Naive B cell (primary cell): ENCODE measurements around the gene COA6. TPM values are rescaled to one million over a fixed set of nuclear protein-coding genes. Genes with fewer than 3 reads are reported as not detected.
A peak's percentile ranks its signal among the peaks of the same experiment; 100 is the strongest.

Source experiments
- ATAC-seq, 2 donors: fragments of 150-1000 bp; cut with Tn5 transposase; 2 replicates each; pipeline ENCODE4 v1.10.0; 2021; ENCODE audit warnings: low read depth in 2 of 2, mild to moderate bottlenecking in 2 of 2, moderate library complexity in 2 of 2
- DNase-seq: peaks from one replicate; pipeline ENCODE4 v3.0.0; 2022
- H3K27ac Mint-ChIP-seq, 6 donors: one replicate each; pipeline ENCODE4 v1.8.0; 2020 to 2022; ENCODE audit warnings: mild to moderate bottlenecking in 6 of 6, mixed read lengths in 6 of 6, moderate library complexity in 5 of 6, inconsistent platforms in 2 of 6
- H3K27me3 Mint-ChIP-seq, 3 donors: one replicate each; pipeline ENCODE4 v1.8.0; 2021 to 2022; ENCODE audit warnings: mixed read lengths in 3 of 3, mild to moderate bottlenecking in 1 of 3
- H3K36me3 Mint-ChIP-seq, 2 donors: one replicate each; pipeline ENCODE4 v1.8.0; 2020 to 2022; ENCODE audit warnings: mixed read lengths in 2 of 2, inconsistent platforms in 1 of 2, mild to moderate bottlenecking in 1 of 2
- H3K4me1 Mint-ChIP-seq, 3 donors: one replicate each; pipeline ENCODE4 v1.8.0; 2020 to 2022; ENCODE audit warnings: mixed read lengths in 3 of 3, inconsistent platforms in 1 of 3, mild to moderate bottlenecking in 1 of 3, moderate library complexity in 1 of 3
- H3K4me3 Mint-ChIP-seq, 8 donors: one replicate each; pipeline ENCODE4 v1.8.0; 2020 to 2022; ENCODE audit warnings: mild to moderate bottlenecking in 8 of 8, mixed read lengths in 8 of 8, moderate library complexity in 8 of 8, inconsistent platforms in 2 of 8
- H3K9me3 Mint-ChIP-seq, 7 donors: one replicate each; pipeline ENCODE4 v1.8.0; 2020 to 2022; ENCODE audit warnings: mixed read lengths in 7 of 7, mild to moderate bottlenecking in 5 of 7, inconsistent platforms in 2 of 7, moderate library complexity in 1 of 7
- polyA plus RNA-seq, 6 donors: library from polyadenylated mRNA; unstranded; fragments of 300-500 nt; fragmentation: Illumina TruSeq; gene quantifications; one replicate each; pipeline ENCODE4 v1.2.3, GENCODE V29; 2021; ENCODE audit warnings: low read depth in 6 of 6

The COA6 gene, protein sequence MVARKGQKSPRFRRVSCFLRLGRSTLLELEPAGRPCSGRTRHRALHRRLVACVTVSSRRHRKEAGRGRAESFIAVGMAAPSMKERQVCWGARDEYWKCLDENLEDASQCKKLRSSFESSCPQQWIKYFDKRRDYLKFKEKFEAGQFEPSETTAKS
- 10 to 100 TPM; 25.2 to 32.8 (median 28.9) TPM for polyA plus RNA-seq

DNA sequence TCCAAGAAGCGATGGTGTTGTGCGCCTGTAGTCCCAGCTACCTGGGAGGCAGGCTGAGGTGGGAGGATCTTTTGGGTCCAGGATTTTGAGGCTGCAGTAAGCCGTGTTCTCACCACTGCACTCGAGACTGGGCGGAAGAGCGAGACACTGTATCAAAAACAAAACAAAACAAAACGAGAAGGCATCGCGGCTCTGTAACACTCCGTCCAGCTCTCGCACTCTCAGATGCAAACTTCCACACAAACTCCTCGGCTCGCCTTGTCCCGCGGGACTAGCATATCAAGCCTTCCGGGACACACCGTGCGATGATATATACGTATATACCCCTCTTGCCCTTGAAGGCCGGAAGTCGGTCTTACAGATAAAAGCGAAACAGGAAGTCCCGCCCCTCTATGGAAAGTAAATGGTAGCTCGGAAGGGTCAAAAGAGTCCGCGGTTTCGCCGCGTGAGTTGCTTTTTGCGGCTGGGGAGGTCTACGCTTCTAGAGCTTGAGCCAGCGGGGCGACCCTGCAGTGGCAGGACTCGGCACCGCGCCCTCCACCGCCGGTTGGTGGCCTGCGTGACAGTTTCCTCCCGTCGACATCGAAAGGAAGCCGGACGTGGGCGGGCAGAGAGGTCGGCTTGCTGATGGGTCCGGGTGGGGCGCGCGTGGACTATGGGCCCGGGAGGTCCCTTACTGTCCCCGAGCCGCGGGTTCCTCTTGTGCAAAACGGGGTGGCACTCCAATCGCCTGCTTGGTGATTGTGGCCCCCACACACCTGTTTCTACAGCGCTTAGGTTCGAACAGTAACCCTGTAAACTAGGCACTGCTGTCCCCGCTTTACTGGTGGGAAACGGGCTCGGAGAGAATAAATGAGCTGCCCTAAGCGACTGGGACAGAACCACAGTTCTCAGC lies at the start of gene COA6:
TSS of gene COA6 (plus strand) at position 393 of the 895 bp plus-strand sequence. CDS start at position 404, 11 bp downstream.
- peak; percentile 92 for DNase-seq
- Mint-ChIP-seq H3K4me1 (peaks cover 30 to 50% (median 39%) of the 10 kb centered on the region in 3 donors), H3K27me3 (peaks cover 0 to 2% (median 0%) of the 10 kb centered on the region in 3 donors), H3K4me3 (peak within 1 kb of the TSS; percentile 92 to 99 (median 98)), H3K27ac (peak within 1 kb of the TSS; percentile 96 to 100 (median 98)), H3K36me3 (peaks cover 21 to 23% of the 10 kb centered on the region in 2 donors), H3K9me3 (no peaks in the 10 kb centered on the region)
- ATAC-seq, result peak; percentile 83 to 84

DNA sequence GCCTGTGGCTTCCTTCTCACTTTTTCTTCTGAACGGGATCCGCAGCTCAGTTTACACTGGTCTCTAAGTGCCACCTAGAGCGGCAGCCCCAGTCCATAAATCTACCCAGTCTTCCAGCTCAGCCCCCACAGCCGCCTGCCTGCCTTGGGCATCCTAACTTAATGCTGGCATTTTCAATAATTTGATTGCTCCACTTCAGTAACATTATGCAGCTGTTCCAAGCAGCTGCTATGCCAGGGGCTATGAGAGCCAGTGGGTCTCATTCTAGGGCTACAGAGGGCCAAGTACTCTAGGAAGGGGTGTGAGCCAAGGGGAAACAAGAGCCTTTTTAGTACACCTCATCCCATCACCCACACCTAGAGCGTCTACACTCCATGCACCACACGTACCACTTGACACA lies 48.4 kb upstream of the COA6 start:
- H3K36me3 Mint-ChIP-seq, result no peaks in the 10 kb centered on the region
- H3K27me3 Mint-ChIP-seq, result peaks cover 31 to 43% (median 36%) of the 10 kb centered on the region in 3 donors
- DNase-seq, result no peak
- H3K9me3 Mint-ChIP-seq, result peaks cover 0 to 6% (median 2%) of the 10 kb centered on the region in 7 donors
- H3K27ac Mint-ChIP-seq, result peak overlapping the region in 2 of 6 donors; percentile 69 to 84
- H3K4me3 Mint-ChIP-seq, result peak overlapping the region in 1 of 8 donors; percentile 0
- peaks cover 17 to 35% (median 21%) of the 10 kb centered on the region in 3 donors for H3K4me1 Mint-ChIP-seq
- ATAC-seq, result no peak

DNA sequence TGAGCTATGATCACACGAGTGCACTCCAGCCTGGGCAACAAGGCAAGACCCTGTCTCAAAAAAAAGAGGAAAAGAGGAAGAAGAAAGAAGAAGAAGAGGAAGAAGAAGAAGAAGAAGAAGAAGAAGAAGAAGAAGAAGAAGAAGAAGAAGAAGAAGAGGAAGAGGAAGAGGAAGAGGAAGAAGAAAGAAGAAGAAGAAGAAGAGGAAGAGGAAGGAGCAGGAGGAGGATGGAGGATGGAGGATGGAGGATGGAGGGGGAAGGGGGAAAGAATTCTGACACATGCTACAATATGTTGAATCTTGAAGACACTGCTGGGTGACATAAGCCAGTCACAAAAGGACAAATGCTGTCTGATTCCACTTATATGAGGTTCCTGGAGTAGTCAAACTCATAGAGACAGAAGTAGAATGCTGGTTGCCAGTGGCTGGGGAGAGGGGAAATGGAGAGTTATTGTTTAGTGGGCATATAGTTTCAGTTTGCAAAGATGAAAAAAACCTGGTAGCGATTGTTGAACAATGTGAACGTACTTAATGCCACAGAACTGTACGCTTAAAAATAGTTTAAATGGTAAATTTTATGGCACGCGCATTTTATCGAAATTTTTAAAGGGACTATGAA lies 47.3 kb upstream of the COA6 start:
- ATAC-seq (peak; percentile 24 to 33), DNase-seq (no peak)

DNA sequence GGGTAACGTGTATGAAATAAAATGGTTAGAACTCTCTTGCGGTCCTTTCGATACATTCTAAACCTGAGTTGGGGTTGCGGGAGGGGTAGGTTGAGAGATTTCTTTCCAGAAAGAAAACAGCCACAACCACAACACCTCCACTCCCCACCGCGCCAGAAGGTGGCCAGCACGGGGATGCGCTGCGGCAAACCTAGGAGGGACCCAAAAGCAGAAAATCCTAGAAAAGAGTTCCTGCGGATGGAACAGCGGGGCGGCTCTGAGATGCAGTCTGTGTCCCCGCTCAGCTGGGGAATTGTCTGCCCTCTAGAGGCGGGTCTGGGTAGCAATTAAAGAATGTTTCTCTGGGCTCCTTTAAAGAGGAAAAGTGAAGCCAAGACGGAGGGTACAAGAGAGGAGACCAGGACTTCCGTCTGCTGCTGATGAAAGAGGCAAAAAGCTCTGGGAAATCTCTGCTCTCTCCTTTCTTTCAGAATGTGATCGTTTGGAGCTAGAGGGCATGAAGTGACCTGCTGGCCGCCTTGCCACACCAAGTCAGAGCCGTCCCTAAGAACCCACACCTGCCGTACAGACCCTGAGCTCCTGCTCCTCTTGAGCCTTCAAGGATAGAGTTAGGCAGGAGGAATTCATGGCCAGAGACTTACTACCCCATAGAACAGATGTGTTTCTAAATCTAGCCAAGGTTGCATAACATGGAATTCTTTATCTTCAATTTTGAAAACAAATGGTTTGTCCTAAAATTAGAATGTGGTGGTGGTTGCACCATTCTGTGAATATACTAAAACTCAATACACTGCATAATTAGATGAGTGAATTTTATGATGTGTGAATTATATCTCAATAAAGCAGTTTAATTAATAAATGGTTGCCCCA lies 46.5 kb upstream of the COA6 start:
- Mint-ChIP-seq H3K36me3 (peaks cover 0 to 6% of the 10 kb centered on the region in 2 donors), H3K4me1 (peaks cover 21 to 35% (median 31%) of the 10 kb centered on the region in 3 donors), H3K27ac (peak overlapping the region in 5 of 6 donors; percentile 20 to 91 (median 40)), H3K4me3 (peak overlapping the region; percentile 58 to 93 (median 85)), H3K27me3 (peaks cover 20 to 35% (median 26%) of the 10 kb centered on the region in 3 donors), H3K9me3 (peaks cover 0 to 6% (median 3%) of the 10 kb centered on the region in 7 donors)
- peak; percentile 75 to 79 for ATAC-seq
- peak; percentile 32 for DNase-seq

More for the DNA sequence above, 47.3 kb upstream of the COA6 start:
- H3K27me3 Mint-ChIP-seq, result peaks cover 24 to 36% (median 29%) of the 10 kb centered on the region in 3 donors
- H3K4me1 Mint-ChIP-seq, result peaks cover 21 to 40% (median 31%) of the 10 kb centered on the region in 3 donors
- H3K27ac Mint-ChIP-seq, result peak overlapping the region in 5 of 6 donors; percentile 20 to 91 (median 80)
- no peaks in the 10 kb centered on the region for H3K36me3 Mint-ChIP-seq
- peak overlapping the region; percentile 58 to 93 (median 85) for H3K4me3 Mint-ChIP-seq
- H3K9me3 Mint-ChIP-seq, result peaks cover 0 to 6% (median 3%) of the 10 kb centered on the region in 7 donors

DNA sequence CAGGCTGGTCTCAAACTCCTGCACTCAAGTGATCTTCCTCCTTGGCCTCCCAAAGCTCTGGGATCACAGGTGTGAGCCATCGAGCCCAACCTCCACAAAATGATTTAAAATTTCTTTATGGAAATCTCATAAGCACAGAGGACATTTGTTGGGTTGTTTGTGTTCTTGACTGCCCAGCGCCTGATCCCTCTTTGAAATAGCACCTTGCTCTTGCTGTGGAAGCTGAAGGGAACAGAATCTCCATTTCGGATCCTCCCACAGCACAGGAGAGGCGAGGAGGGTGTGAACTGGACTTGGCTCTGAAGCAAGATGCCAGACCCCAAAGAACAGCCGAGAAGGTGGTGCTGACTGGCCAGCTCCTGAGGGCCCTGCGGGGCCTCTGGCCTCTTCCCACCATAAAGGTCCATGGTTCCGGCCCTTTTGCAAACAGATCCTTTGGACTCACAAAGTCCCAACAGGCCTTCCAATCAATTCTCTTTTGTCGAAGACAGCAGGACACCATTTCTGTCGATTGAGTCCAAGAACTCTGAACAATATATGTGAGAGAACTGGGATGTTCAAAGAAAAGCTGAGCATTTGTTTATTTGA lies 45.6 kb upstream of the COA6 start:
- no peak overlapping the region for H3K27ac Mint-ChIP-seq
- no peak for DNase-seq
- no peak for ATAC-seq
- H3K27me3 Mint-ChIP-seq, result peaks cover 23 to 37% (median 28%) of the 10 kb centered on the region in 3 donors
- peaks cover 0 to 14% (median 4%) of the 10 kb centered on the region in 7 donors for H3K9me3 Mint-ChIP-seq
- peaks cover 0 to 16% of the 10 kb centered on the region in 2 donors for H3K36me3 Mint-ChIP-seq
- peaks cover 16 to 35% (median 31%) of the 10 kb centered on the region in 3 donors for H3K4me1 Mint-ChIP-seq
- H3K4me3 Mint-ChIP-seq, result no peak overlapping the region

DNA sequence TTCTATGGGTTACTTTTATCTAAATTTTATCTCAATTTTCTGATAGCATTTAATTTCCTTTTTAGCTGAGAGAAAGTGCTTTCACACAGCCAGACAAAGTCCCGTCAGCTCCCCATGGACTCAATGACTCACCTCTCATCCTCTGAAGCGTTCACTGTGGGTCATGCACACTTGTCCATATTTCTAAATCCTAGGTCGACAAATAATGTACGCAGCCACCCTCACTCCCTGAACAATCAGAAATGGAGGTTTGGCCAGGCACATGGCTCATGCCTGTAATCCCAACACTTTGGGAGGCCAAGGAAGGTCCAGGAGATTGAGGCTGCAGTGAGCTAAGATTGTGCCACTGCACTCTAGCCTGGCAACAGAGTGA lies 42.4 kb upstream of the COA6 start:
- DNase-seq (no peak), ATAC-seq (no peak)
- Mint-ChIP-seq H3K36me3 (peaks cover 0 to 24% of the 10 kb centered on the region in 2 donors), H3K4me3 (peak overlapping the region in 2 of 8 donors; percentile 4 to 40), H3K4me1 (peaks cover 14 to 23% (median 19%) of the 10 kb centered on the region in 3 donors), H3K9me3 (peaks cover 0 to 15% (median 10%) of the 10 kb centered on the region in 7 donors), H3K27me3 (peaks cover 13 to 30% (median 22%) of the 10 kb centered on the region in 3 donors), H3K27ac (peak overlapping the region in 1 of 6 donors; percentile 66)

DNA sequence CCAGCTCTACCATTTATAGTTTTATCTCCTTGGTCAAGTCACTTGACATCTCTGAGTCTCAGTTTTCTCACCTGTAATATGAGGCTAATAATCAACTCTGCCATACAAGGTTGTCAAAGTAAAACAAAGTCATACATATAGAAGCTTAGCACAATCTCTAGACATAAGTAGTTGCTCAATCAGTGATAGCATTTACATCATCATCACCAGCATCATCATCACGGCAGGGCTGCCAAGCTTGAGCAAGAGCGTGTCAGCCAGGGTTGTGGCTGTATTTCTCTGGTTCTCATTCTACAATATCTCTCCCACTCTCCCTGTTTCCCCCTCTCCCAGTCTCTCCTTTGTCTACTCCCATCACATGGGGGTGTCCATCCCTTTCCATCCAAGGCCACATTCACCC lies 41.7 kb upstream of the COA6 start:
- H3K36me3 Mint-ChIP-seq, result peaks cover 2 to 29% of the 10 kb centered on the region in 2 donors
- ATAC-seq (no peak), DNase-seq (no peak)
- H3K4me3 Mint-ChIP-seq, result no peak overlapping the region
- peaks cover 9 to 16% (median 12%) of the 10 kb centered on the region in 3 donors for H3K4me1 Mint-ChIP-seq
- peaks cover 13 to 34% (median 26%) of the 10 kb centered on the region in 3 donors for H3K27me3 Mint-ChIP-seq
- peak overlapping the region in 1 of 6 donors; percentile 22 for H3K27ac Mint-ChIP-seq
- H3K9me3 Mint-ChIP-seq, result peaks cover 2 to 17% (median 15%) of the 10 kb centered on the region in 7 donors

DNA sequence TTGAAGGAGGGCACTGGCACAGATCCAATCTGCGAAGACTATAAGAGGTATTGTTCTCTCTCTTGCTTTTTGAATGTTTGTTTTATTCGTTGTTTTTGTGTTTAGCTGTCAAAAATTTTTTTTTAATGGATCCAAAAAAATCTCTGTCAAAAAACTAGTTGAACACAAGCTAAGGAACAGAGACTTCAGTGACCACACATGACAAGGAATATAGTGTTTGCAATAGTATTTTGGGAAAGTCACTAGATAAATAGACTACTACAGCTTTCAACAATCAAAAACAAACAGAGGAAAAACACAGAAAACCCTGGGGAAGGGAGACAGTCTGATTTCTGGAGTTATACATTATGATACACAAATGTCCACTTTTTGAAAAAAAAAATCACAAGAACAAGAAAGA lies 36.9 kb upstream of the COA6 start:
- Mint-ChIP-seq H3K36me3 (peaks cover 15 to 45% of the 10 kb centered on the region in 2 donors), H3K27ac (no peak overlapping the region), H3K4me3 (no peak overlapping the region), H3K27me3 (peaks cover 9 to 36% (median 34%) of the 10 kb centered on the region in 3 donors), H3K4me1 (no peaks in the 10 kb centered on the region), H3K9me3 (peaks cover 11 to 57% (median 43%) of the 10 kb centered on the region in 7 donors)
- no peak for ATAC-seq
- DNase-seq, result no peak

DNA sequence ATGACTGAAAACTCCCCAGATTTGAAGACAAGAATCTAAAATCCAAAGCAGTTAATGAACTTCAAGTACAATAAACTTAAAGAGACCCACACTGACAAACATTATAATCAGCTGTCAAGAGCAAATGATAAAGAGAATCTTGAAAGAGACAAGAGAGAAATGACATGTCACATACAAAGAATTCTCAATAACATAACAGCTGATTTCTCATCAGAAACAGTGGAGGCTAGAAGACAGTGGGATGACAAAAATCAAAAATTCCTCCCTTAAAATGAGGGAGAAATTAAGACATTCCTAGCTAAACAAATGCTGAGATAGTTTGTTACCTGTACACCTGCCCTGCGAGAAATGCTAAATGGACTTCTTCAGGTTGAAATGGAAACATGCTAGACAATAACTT lies 36.0 kb upstream of the COA6 start:
- Mint-ChIP-seq H3K4me3 (no peak overlapping the region), H3K4me1 (no peaks in the 10 kb centered on the region), H3K27ac (no peak overlapping the region), H3K36me3 (peaks cover 15 to 36% of the 10 kb centered on the region in 2 donors), H3K9me3 (peaks cover 5 to 57% (median 43%) of the 10 kb centered on the region in 7 donors), H3K27me3 (peaks cover 4 to 32% (median 27%) of the 10 kb centered on the region in 3 donors)
- DNase-seq, result no peak
- ATAC-seq, result no peak

DNA sequence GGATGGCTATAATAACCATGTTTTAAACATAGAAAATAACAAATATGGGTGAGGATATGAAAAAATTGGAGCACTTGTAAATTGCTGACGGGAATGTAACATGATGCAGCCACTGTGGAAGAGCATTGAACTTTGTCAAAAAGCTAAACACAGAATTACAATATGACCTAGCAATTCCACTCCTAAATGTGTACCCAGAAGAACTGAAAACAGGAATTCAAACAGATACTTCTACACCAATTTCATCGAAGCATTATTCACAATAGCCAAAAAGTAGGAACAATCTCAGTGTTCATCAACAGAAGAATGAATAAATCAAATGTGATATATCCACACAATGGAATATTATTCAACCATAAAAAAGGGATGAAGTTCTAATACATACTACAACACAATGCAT lies 32.7 kb upstream of the COA6 start:
- ATAC-seq, result no peak
- Mint-ChIP-seq H3K36me3 (peaks cover 15 to 27% of the 10 kb centered on the region in 2 donors), H3K27me3 (peaks cover 0 to 31% (median 7%) of the 10 kb centered on the region in 3 donors), H3K27ac (no peak overlapping the region), H3K4me1 (no peaks in the 10 kb centered on the region), H3K9me3 (peaks cover 0 to 52% (median 38%) of the 10 kb centered on the region in 7 donors), H3K4me3 (no peak overlapping the region)
- DNase-seq, result no peak

DNA sequence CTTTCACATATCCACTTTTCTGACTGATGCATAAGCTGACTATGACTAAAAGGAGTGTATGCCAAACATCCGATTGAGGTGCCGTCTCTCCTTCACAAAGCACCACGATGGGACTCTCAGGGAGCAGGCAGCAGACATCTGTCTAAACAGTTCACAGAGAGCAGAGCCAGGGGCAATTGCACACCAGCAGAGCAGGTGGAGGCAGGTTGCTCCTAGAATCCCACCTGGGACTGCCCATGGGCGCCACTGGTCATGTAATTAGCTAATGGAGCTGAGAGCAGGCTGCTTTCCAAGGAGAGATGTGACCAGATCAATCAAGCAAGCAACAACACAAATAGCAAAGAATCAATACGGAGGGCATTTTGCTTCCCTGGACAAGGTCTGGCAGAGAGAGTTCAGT lies 30.5 kb upstream of the COA6 start:
- peaks cover 0 to 24% (median 0%) of the 10 kb centered on the region in 3 donors for H3K27me3 Mint-ChIP-seq
- ATAC-seq (no peak), DNase-seq (no peak)
- H3K9me3 Mint-ChIP-seq, result peaks cover 0 to 30% (median 17%) of the 10 kb centered on the region in 7 donors
- peaks cover 5 to 6% of the 10 kb centered on the region in 2 donors for H3K36me3 Mint-ChIP-seq
- no peaks in the 10 kb centered on the region for H3K4me1 Mint-ChIP-seq
- peak overlapping the region in 1 of 6 donors; percentile 60 for H3K27ac Mint-ChIP-seq
- H3K4me3 Mint-ChIP-seq, result peak overlapping the region in 1 of 8 donors; percentile 66

DNA sequence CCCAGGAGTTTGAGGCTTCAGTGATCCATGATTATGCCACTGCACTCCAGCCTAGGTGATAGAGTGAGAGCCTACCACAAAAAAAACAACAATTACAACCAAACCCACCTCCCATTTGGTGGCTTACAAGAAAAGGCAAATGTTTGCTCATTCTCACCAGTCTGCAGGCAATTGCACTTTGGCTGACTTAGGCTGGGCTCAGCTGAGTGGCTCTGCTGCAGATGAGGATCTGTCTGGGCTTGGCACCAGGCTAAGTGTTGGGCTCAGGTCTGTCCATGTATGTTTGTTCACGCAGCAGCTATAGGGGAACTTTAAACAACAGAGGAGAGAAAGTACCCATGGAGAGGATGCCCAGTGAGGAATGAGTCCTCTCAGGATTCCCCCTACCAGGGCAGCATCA lies 28.0 kb upstream of the COA6 start:
- no peak for ATAC-seq

More for the DNA sequence above, 28.0 kb upstream of the COA6 start:
- Mint-ChIP-seq H3K4me1 (no peaks in the 10 kb centered on the region), H3K36me3 (peaks cover 5 to 6% of the 10 kb centered on the region in 2 donors), H3K4me3 (no peak overlapping the region), H3K27ac (peak overlapping the region in 1 of 6 donors; percentile 61), H3K27me3 (peaks cover 10 to 37% (median 11%) of the 10 kb centered on the region in 3 donors), H3K9me3 (peaks cover 0 to 10% (median 3%) of the 10 kb centered on the region in 7 donors)
- no peak for DNase-seq
